GM12874 (cell line): Measurements from ENCODE around the gene ASH1L.

Experiments used
- TF ChIP-seq, protein P1 (sequence below): IDR thresholded peaks from 2 replicates; pipeline ENCODE4 v1.5.1; 2011; ENCODE audit warnings: low read depth, mild to moderate bottlenecking, control low read depth, low read length, moderate library complexity; ENCODE audit not compliant: insufficient read depth

ASH1L gene

DNA sequence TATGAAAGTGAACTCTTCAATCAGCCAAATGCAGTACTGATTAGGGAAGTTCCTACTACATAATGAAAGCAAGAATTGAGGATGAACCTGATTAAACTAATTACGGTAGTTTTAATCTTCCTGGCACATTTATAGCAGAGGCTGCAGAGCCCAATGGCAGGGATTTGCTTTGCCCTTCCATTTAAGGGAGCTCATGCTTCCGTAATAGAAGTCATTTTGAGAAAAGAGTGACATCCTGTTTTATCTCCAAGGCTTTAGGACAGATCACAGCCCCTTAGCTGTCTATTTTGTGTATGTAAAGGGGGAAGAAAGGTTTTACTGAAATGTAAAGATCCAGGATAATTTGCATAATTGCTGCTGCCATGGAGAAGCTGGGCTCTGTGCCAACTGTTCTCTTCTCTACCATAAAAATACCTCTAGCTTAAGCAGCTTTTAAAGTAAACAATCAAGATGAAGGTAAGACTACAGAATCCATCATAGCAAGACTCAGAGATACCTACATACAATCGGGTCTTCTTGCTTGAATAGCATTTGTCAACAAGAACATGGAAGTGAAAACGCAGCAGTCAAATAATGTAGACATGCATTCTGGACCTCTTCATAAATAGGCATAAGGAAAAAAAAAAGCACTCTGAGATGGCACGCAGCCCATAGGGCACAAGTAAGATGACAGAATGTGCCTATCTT is 62.5 kb downstream of the ASH1L start:
- TF ChIP-seq, protein P1, sequence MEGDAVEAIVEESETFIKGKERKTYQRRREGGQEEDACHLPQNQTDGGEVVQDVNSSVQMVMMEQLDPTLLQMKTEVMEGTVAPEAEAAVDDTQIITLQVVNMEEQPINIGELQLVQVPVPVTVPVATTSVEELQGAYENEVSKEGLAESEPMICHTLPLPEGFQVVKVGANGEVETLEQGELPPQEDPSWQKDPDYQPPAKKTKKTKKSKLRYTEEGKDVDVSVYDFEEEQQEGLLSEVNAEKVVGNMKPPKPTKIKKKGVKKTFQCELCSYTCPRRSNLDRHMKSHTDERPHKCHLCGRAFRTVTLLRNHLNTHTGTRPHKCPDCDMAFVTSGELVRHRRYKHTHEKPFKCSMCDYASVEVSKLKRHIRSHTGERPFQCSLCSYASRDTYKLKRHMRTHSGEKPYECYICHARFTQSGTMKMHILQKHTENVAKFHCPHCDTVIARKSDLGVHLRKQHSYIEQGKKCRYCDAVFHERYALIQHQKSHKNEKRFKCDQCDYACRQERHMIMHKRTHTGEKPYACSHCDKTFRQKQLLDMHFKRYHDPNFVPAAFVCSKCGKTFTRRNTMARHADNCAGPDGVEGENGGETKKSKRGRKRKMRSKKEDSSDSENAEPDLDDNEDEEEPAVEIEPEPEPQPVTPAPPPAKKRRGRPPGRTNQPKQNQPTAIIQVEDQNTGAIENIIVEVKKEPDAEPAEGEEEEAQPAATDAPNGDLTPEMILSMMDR: no peak

DNA sequence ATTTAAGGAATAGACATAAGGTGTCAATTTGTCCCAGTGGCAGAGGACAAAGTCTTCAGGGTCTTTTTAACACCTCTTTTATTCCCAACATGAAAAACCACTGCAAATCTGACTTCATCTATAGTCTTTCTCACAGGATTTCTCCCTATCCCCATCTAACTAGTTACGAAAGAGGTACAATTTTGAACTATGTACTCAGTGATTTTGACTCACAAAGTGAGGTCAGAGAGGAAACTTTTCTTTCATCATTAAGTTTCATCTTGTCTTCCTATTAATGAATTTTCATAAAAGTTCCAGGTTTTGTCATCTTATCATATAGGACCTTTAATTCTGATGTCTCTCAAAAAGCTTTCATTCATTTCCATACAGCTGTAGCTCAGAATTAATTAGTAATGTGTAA is 63.3 kb downstream of the ASH1L start:
- TF ChIP-seq, protein P1: no peak

- TF ChIP-seq, protein P1: no peak
Observed at GRCh38 chr1:155487541-155487940, 75.1 kb downstream of the ASH1L start.

GRCh38 chr1:155485945-155486344 is 76.7 kb downstream of the ASH1L start:
- TF ChIP-seq, protein P1: no peak

GRCh38 chr1:155485222-155485621 is 77.4 kb downstream of the ASH1L start:
- TF ChIP-seq, protein P1: no peak

- TF ChIP-seq, protein P1: no peak
Observed at GRCh38 chr1:155481741-155482241, 80.8 kb downstream of the ASH1L start.

DNA sequence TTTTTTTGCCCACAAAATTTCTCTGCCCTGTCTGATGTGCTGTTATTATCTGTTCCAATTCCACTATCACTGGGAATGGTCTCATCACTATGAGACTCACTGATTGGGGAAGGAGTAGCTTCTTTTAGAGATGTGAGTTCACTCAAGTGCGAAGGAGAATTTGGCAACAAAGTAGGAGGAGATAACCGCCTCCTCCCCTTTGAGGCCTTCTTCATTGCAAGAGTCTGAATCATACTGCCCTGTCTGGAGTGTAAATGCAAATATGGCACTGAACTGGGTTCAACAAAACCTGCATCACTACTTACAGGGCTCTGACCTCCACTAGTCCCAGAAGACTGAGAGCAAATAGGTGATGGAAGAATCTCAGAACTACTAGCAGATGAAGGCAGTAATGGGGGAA is 83.4 kb downstream of the ASH1L start:
- TF ChIP-seq, protein P1: no peak
